K562 (cell line): ENCODE measurements around the gene GYS1. TPM values are rescaled to one million over a fixed set of nuclear protein-coding genes. Genes with fewer than 3 reads are reported as not detected.

Experiments
- CBX1 ChIP-seq: sonication (generic); IDR thresholded peaks from 2 replicates; pipeline ENCODE4 v1.6.1; 2016; ENCODE audit warnings: antibody characterized with exemption, low read depth, mild to moderate bottlenecking
- CGGBP1 ChIP-seq: fragments of 250-450 bp; sonication (Bioruptor Pico); IDR thresholded peaks from 2 replicates; pipeline ENCODE4 v1.9.0; 2021; ENCODE audit warnings: mild to moderate bottlenecking
- CTBP1 ChIP-seq: fragments of 450-650 bp; IDR thresholded peaks from 2 replicates; pipeline ENCODE4 v1.6.1; 2016; ENCODE audit warnings: borderline replicate concordance
- EP300 ChIP-seq: IDR thresholded peaks from 2 replicates; pipeline ENCODE4 v1.6.1; 2012; ENCODE audit warnings: low read length, improper control_type of control experiment
- FOXK2 ChIP-seq, 2 experiments: fragments of 450-650 bp; IDR thresholded peaks in 1 of 2; conservative IDR thresholded peaks in 1 of 2; 2 replicates each; pipeline ENCODE4 v1.6.1; 2016; ENCODE audit warnings: low read depth in 2 of 2, mild to moderate bottlenecking in 1 of 2
- HDAC6 ChIP-seq: IDR thresholded peaks from 2 replicates; pipeline ENCODE4 v1.6.1; 2012; ENCODE audit warnings: low read depth, mild to moderate bottlenecking, control low read depth, inconsistent platforms, low read length, moderate library complexity
- MCM7 ChIP-seq, 2 experiments: fragments of 450-650 bp; IDR thresholded peaks; 2 replicates each; pipeline ENCODE4 v1.6.1; 2016 to 2018
- NCOA4 ChIP-seq: fragments of 450-650 bp; IDR thresholded peaks from 2 replicates; pipeline ENCODE4 v1.6.1; 2018; ENCODE audit warnings: mild to moderate bottlenecking; ENCODE audit not compliant: partially characterized antibody
- NFE2L1 ChIP-seq: fragments of 450-650 bp; IDR thresholded peaks from 2 replicates; pipeline ENCODE4 v1.6.1; 2016; ENCODE audit warnings: missing genetic modification characterization, low read depth, mild to moderate bottlenecking, missing compliant biosample characterization, moderate library complexity, borderline replicate concordance
- NFYB ChIP-seq: IDR thresholded peaks from 2 replicates; pipeline ENCODE4 v1.6.1; 2011; ENCODE audit warnings: mild to moderate bottlenecking, moderate library complexity; ENCODE audit not compliant: insufficient read length; ENCODE audit errors: extremely low read depth
- NR1H2 ChIP-seq: sonication (generic); formaldehyde crosslinking; IDR thresholded peaks from 2 replicates; pipeline ENCODE4 v1.4.0; 2020; ENCODE audit warnings: mild to moderate bottlenecking, missing genetic modification reagents
- RBM39 ChIP-seq: fragments of 200-400 bp; formaldehyde crosslinking; optimal IDR thresholded peaks from 2 replicates; pipeline ENCODE3; 2018; ENCODE audit warnings: low read depth, low read length
- RREB1 ChIP-seq: fragments of 250-450 bp; sonication (Bioruptor Pico); IDR thresholded peaks from 2 replicates; pipeline ENCODE4 v1.4.0; 2020
- SMAD3 ChIP-seq: fragments of 450-650 bp; formaldehyde crosslinking; conservative IDR thresholded peaks from 2 replicates; pipeline ENCODE4 v1.4.0; 2020; ENCODE audit warnings: mild to moderate bottlenecking
- SREBF1 ChIP-seq: fragments of 150-350 bp; IDR thresholded peaks from 2 replicates; pipeline ENCODE4 v1.6.1; 2014; ENCODE audit warnings: antibody characterized with exemption, low read depth, low read length, borderline replicate concordance
- TAF7 ChIP-seq: fragments of 450-650 bp; IDR thresholded peaks from 2 replicates; pipeline ENCODE4 v1.6.1; 2016; ENCODE audit warnings: missing genetic modification characterization, missing compliant biosample characterization
- ZC3H11A ChIP-seq: IDR thresholded peaks from 2 replicates; pipeline ENCODE4 v1.6.1; 2012; ENCODE audit warnings: low read depth, low read length, improper control_type of control experiment
- ZNF224 ChIP-seq: sonication (generic); formaldehyde crosslinking; IDR thresholded peaks from 2 replicates; pipeline ENCODE4 v1.8.0; 2022; ENCODE audit warnings: mild to moderate bottlenecking, missing genetic modification reagents
- ZNF280A ChIP-seq: fragments of 450-650 bp; IDR thresholded peaks from 2 replicates; pipeline ENCODE4 v1.6.1; 2018; ENCODE audit warnings: mild to moderate bottlenecking, low read depth; ENCODE audit not compliant: partially characterized antibody
- ZNF3 ChIP-seq: fragments of 250-450 bp; sonication (Bioruptor Pico); IDR thresholded peaks from 2 replicates; pipeline ENCODE4 v1.5.0; 2021; ENCODE audit warnings: mild to moderate bottlenecking, moderate library complexity
- ZNF436 ChIP-seq: fragments of 250-450, 450-650 bp; sonication (Bioruptor Pico); formaldehyde crosslinking; IDR thresholded peaks from 2 replicates; pipeline ENCODE4 v1.7.0; 2020; ENCODE audit warnings: mild to moderate bottlenecking
- ZNF75A ChIP-seq: fragments of 450-650 bp; formaldehyde crosslinking; IDR thresholded peaks from 2 replicates; pipeline ENCODE4 v1.4.0; 2020; ENCODE audit warnings: mild to moderate bottlenecking
- polyA plus RNA-seq, 8 experiments: library from polyadenylated mRNA; depleted of rRNA in 4 of 8; stranded (reverse) in 5 of 8; unstranded in 3 of 8; fragments of >200 nt; fragmentation: Nextera tagmentation in 2 of 8; fragmentation: Illumina TruSeq in 1 of 8; extraction: Ambion mirVana in 2 of 8; extraction: Trizol in 1 of 8; gene quantifications; 2 replicates each; pipeline versions ENCODE4 v1.2.1 to v1.2.3, GENCODE V29; 2011 to 2014; ENCODE audit warnings: inconsistent platforms in 1 of 8, missing spikeins in 1 of 8
- total RNA-seq, 7 experiments: library from RNA; depleted of rRNA in 6 of 7; stranded (reverse); fragments of >200 nt in 6 of 7; fragmentation: Illumina TruSeq in 2 of 7; extraction: Trizol in 2 of 7; gene quantifications; 2 replicates each; pipeline versions ENCODE4 v1.2.1 to v1.2.3, GENCODE V29; 2011 to 2021; ENCODE audit warnings: low replicate concordance in 1 of 7

The GYS1 gene
- total and polyA plus RNA-seq, 9 of the 15 experiments (the other 6 are each of a cell fraction or from before 2014, with no cell fraction given): 1.9 to 31.1 (median 15.2) TPM

GRCh38 chr19:48966541-48967345 is 26.4 kb downstream of the GYS1 start (continued):
- TF ChIP-seq ZNF75A (CRISPR knock-in tag) (no peak), CTBP1 (peak; percentile 33; the same call in 1 of the 2 replicates), ZNF224 (CRISPR knock-in tag) (no peak), SMAD3 (CRISPR knock-in tag) (no peak; the same call in 1 of the 2 replicates), CGGBP1 (CRISPR knock-in tag) (0 out of 2 replicates have a peak, but pooled peaks have one; percentile 40), NCOA4 (no peak), SREBF1 (no peak), ZNF280A (no peak), RBM39 (no peak), ZNF3 (0 out of 2 replicates have a peak, but pooled peaks have one; percentile 8), CBX1 (no peak), NR1H2 (no peak), MCM7 (IDR thresholded peaks at IDR 0.05) (no peak), HDAC6 (no peak), EP300 (no peak), ZC3H11A (no peak), ZNF436 (no peak; the same call in none of the 2 replicates), FOXK2 (conservative IDR thresholded peaks at IDR 0.05 in 1 of 2, IDR thresholded peaks at IDR 0.05 in 1 of 2; ENCODE audit: low read depth in 2 of 2) (0 out of 4 replicates have a peak, but pooled peaks have one; percentile 12 to 17), NFYB (no peak), NFE2L1 (tag) (no peak), RREB1 (no peak), TAF7 (no peak)
